Stimulated activated CD4-positive, alpha-beta T cell treated with anti-CD3 and anti-CD28 coated beads, Interleukin-4, amount 100 ng/mL, for 1 hour (primary cell): Measurements from ENCODE around the gene EDDM3A.

ENCODE experiments used
- DNase-seq: peaks from one replicate; pipeline ENCODE4 v3.0.0-alpha.2; 2020

Gene EDDM3A

GRCh38 chr14:20790464-20791116 is 44.9 kb downstream of the EDDM3A start:
- no peak for DNase-seq

- DNase-seq: no peak
These were observed 45.5 kb downstream of the EDDM3A start for GRCh38 chr14:20791187-20791586.

- no peak for DNase-seq
These were observed 45.9 kb downstream of the EDDM3A start for GRCh38 chr14:20791597-20791996.

GRCh38 chr14:20792556-20792955 is 46.9 kb downstream of the EDDM3A start:
- DNase-seq: no peak

GRCh38 chr14:20794644-20795369 is 49.1 kb downstream of the EDDM3A start:
- no peak for DNase-seq

- DNase-seq: no peak
These were observed 51.5 kb downstream of the EDDM3A start for GRCh38 chr14:20797164-20797563.
